Bronchial epithelial cell (primary cell): Measurements from ENCODE around the gene OLFML2A. TPM values are rescaled to one million over a fixed set of nuclear protein-coding genes. Genes with fewer than 3 reads are reported as not detected.

Experiments used
- DNase-seq: peaks from one replicate; pipeline ENCODE4 v3.0.0-alpha.2; 2010; ENCODE audit warnings: low read depth
- FAIRE-seq: peaks from 2 replicates; lab custom pipeline; 2011; peaks lifted over from hg19 to GRCh38; lab: Jason Lieb, UNC
- H3K27me3 ChIP-seq: 2 replicates; pipeline ENCODE4 v1.5.1; 2011; ENCODE audit warnings: low read length; ENCODE audit not compliant: control insufficient read depth, insufficient read depth
- H3K36me3 ChIP-seq: 2 replicates; pipeline ENCODE4 v1.5.1; 2011; ENCODE audit warnings: low read length; ENCODE audit not compliant: control insufficient read depth, insufficient read depth
- H3K4me3 ChIP-seq: 2 replicates; pipeline ENCODE4 v1.5.1; 2011; ENCODE audit warnings: mild to moderate bottlenecking, low read depth, low read length, control low read depth
- CTCF ChIP-seq: IDR thresholded peaks from 2 replicates; pipeline ENCODE4 v1.5.1; 2011; ENCODE audit warnings: mild to moderate bottlenecking, moderate library complexity, low read length, control low read depth, inconsistent platforms; ENCODE audit not compliant: insufficient read depth, severe bottlenecking
- total RNA-seq: library from RNA; depleted of rRNA; stranded (reverse); fragments of >200 nt; gene quantifications from 2 replicates; pipeline ENCODE4 v1.2.1, GENCODE V29; 2014

Gene OLFML2A
- total RNA-seq, 1 donor from 2014 or later: 4.5 TPM

GRCh38 chr9:124800306-124801259 lies 23.6 kb downstream of the OLFML2A start:
- no peak for TF ChIP-seq CTCF
- no peak overlapping the region for H3K4me3 ChIP-seq
- no peaks in the 10 kb centered on the region for H3K27me3 ChIP-seq
- FAIRE-seq (peak; percentile 43), DNase-seq (peak; percentile 28)
- H3K36me3 ChIP-seq: no peaks in the 10 kb centered on the region

GRCh38 chr9:124801356-124801755 lies 24.4 kb downstream of the OLFML2A start:
- H3K4me3 ChIP-seq: no peak overlapping the region
- no peak for DNase-seq
- H3K36me3 ChIP-seq: no peaks in the 10 kb centered on the region

GRCh38 chr9:124802426-124802825 lies 25.5 kb downstream of the OLFML2A start:
- H3K4me3 ChIP-seq: no peak overlapping the region
- FAIRE-seq (no peak), DNase-seq (no peak)
- no peaks in the 10 kb centered on the region for H3K36me3 ChIP-seq
- no peaks in the 10 kb centered on the region for H3K27me3 ChIP-seq
- no peak for TF ChIP-seq CTCF

More at GRCh38 chr9:124801356-124801755, 24.4 kb downstream of the OLFML2A start:
- no peak for TF ChIP-seq CTCF
- no peak for FAIRE-seq
- no peaks in the 10 kb centered on the region for H3K27me3 ChIP-seq

GRCh38 chr9:124803911-124804310 lies 27.0 kb downstream of the OLFML2A start:
- FAIRE-seq (no peak), DNase-seq (no peak)
- Histone ChIP-seq H3K4me3 (no peak overlapping the region), H3K27me3 (no peaks in the 10 kb centered on the region), H3K36me3 (no peaks in the 10 kb centered on the region)
- TF ChIP-seq CTCF: no peak

- Histone ChIP-seq H3K4me3 (no peak overlapping the region), H3K36me3 (peaks cover 3% of the 10 kb centered on the region), H3K27me3 (no peaks in the 10 kb centered on the region)
- peak; percentile 90 for FAIRE-seq
- TF ChIP-seq CTCF: no peak
- peak; percentile 33 for DNase-seq
Observed at GRCh38 chr9:124805186-124805585, 28.3 kb downstream of the OLFML2A start.
